ENCODE results near the gene PAFAH1B1.
"Not testable (repeated sequence)": the region's sequence is repeated elsewhere in the genome, so short reads cannot be mapped to it uniquely, and the experiment has no call there.

PAFAH1B1 gene

GRCh38 chr17:2647957-2648356 lies 54.5 kb downstream of the PAFAH1B1 start:
- no peak overlapping the region for H3K4me3 ChIP-seq
- no peak for DNase-seq (ENCODE audit: low spot score)
- no peak overlapping the region for H3K27ac ChIP-seq
- TF ChIP-seq, protein P1, sequence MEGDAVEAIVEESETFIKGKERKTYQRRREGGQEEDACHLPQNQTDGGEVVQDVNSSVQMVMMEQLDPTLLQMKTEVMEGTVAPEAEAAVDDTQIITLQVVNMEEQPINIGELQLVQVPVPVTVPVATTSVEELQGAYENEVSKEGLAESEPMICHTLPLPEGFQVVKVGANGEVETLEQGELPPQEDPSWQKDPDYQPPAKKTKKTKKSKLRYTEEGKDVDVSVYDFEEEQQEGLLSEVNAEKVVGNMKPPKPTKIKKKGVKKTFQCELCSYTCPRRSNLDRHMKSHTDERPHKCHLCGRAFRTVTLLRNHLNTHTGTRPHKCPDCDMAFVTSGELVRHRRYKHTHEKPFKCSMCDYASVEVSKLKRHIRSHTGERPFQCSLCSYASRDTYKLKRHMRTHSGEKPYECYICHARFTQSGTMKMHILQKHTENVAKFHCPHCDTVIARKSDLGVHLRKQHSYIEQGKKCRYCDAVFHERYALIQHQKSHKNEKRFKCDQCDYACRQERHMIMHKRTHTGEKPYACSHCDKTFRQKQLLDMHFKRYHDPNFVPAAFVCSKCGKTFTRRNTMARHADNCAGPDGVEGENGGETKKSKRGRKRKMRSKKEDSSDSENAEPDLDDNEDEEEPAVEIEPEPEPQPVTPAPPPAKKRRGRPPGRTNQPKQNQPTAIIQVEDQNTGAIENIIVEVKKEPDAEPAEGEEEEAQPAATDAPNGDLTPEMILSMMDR (IDR thresholded peaks at IDR 0.05), result no peak

GRCh38 chr17:2649191-2649590 lies 55.7 kb downstream of the PAFAH1B1 start:
- TF ChIP-seq, protein P1 (IDR thresholded peaks at IDR 0.05), result no peak
- DNase-seq (ENCODE audit: low spot score), result no peak
- H3K27ac ChIP-seq, result no peak overlapping the region
- H3K4me3 ChIP-seq, result no peak overlapping the region

DNA sequence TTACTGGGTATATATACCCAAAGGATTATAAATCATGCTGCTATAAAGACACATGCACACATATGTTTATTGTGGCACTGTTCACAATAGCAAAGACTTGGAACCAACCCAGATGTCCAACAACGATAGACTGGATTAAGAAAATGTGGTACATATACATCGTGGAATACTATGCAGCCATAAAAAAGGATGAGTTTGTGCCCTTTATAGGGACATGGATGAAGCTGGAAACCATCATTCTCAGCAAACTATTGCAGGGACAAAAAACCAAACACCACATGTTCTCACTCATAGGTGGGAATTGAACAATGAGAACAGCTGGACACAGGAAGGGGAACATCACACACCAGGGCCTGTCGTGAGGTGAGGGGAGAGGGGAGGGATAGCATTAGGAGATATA lies 59.5 kb downstream of the PAFAH1B1 start:
- H3K27ac ChIP-seq; H3K4me3 ChIP-seq; DNase-seq (ENCODE audit: low spot score): not testable (repeated sequence)

- DNase-seq (ENCODE audit: low spot score), result no peak
- H3K27ac ChIP-seq, result no peak overlapping the region
- H3K4me3 ChIP-seq, result no peak overlapping the region
- TF ChIP-seq, protein P1 (IDR thresholded peaks at IDR 0.05), result no peak
Measured at GRCh38 chr17:2655546-2655945, 62.1 kb downstream of the PAFAH1B1 start.

- Histone ChIP-seq H3K27ac (no peak overlapping the region), H3K4me3 (no peak overlapping the region)
- TF ChIP-seq, protein P1 (IDR thresholded peaks at IDR 0.05), result no peak
- no peak for DNase-seq (ENCODE audit: low spot score)
Measured at GRCh38 chr17:2656283-2656682, 62.8 kb downstream of the PAFAH1B1 start.

- not testable (repeated sequence) for DNase-seq (ENCODE audit: low spot score); H3K27ac ChIP-seq; H3K4me3 ChIP-seq
Measured at GRCh38 chr17:2659337-2659736, 65.9 kb downstream of the PAFAH1B1 start.

DNA sequence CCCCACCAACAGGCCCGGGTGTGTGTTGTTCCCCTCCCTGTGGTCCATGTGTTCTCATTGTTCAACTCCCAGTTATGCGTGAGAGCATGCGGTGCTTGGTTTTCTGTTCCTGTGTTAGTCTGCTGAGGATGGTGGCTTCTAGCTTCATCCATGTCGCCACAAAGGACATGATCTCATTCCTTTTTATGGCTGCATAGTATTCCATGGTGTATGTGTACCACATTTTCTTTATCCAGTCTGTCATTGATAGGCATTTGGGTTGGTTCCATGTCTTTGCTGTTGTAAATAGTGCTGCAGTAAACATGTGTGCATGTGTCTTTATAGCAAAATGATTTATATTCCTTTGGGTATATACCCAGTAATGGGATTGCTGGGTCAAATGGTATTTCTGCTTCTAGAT lies 67.0 kb downstream of the PAFAH1B1 start:
- not testable (repeated sequence) for H3K4me3 ChIP-seq; H3K27ac ChIP-seq; DNase-seq (ENCODE audit: low spot score)

GRCh38 chr17:2672026-2672425 lies 78.6 kb downstream of the PAFAH1B1 start:
- DNase-seq (ENCODE audit: low spot score), result no peak
- Histone ChIP-seq H3K27ac (no peak overlapping the region), H3K4me3 (no peak overlapping the region)
- TF ChIP-seq, protein P1 (IDR thresholded peaks at IDR 0.05), result no peak

DNA sequence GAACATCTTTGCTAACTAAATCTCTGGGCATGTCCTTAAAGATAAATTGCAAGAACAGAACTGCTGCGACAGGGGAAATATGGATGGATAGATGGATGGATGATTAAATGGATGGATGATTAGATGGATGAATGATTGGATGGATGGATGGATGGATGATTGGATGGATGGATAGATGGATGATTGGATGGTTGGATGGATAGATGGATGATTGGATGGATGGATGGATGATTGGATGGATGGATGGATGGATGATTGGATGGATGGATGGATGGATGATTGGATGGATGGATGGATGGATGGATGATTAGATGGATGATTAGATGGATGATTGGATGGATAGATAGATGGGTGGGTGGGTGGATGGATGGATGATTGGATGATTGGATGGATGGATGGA lies 85.8 kb downstream of the PAFAH1B1 start:
- not testable (repeated sequence) for H3K4me3 ChIP-seq; DNase-seq (ENCODE audit: low spot score); H3K27ac ChIP-seq
